GM18511 (cell line): Measurements from ENCODE around the gene ITCH.
"Not testable (repeated sequence)": the region's sequence is repeated elsewhere in the genome, so short reads cannot be mapped to it uniquely, and the experiment has no call there.

Experiments used
- ATAC-seq: cut with Tn5 transposase; IDR thresholded peaks from one replicate; pipeline ENCODE4 v1.9.1; 2021; ENCODE audit warnings: mild to moderate bottlenecking, moderate library complexity; ENCODE audit not compliant: unreplicated experiment

The ITCH gene

DNA sequence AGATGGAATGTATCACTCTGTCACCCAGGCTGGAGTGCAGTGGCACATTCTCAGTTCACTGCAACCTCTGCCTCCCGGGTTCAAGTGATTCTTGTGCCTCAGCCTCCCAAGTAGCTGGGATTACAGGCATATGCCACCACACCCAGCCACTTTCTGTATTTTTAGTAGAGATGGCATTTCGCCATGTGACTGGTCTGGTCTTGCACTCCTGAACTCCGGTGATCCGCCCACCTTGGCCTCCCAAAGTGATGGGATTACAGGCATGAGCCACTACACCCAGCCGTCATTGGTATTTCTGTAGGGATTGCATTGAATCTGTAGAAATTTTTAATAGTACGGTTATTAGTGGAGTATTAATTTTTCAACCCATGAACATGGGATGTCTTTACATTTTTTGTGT is 134.5 kb downstream of the ITCH start:
- ATAC-seq, result not testable (repeated sequence)

DNA sequence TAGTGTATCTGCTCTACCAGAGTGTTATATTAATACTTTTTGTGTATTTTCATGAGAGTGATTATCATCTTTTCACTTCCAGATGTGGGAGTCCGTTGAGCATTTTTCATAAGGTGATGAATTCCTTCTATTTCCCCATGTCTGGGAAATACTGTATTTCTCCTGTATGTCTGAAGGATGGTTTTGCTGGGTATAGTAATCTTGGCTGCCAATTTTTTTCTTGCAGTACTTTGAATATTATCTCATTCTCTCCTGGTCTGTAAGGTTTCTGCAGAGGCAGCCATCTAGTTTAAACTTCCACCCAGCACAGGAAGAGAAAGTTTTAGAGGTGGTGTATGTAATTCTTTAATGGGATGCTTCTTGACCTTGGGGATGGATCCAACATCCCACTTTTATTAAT is 137.8 kb downstream of the ITCH start:
- ATAC-seq, result no peak

DNA sequence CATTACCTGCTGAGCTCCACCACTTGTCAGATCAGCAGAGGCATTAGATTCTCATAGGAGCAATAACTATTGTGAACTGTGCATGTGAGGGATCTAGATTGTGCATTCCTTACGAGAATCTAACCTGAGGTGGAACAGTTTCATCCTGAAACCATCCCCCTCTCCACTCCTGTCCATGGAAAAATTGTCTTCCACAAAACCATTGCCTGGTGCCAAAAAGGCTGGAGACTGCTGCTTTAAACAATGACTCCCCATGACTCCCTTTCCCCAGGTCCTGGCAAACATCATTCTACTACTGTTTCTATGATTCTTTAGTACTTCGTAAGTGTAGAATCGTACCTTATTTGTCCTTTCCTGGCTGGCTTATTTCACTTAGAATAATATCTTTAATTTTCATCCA is 143.4 kb downstream of the ITCH start:
- no peak for ATAC-seq

DNA sequence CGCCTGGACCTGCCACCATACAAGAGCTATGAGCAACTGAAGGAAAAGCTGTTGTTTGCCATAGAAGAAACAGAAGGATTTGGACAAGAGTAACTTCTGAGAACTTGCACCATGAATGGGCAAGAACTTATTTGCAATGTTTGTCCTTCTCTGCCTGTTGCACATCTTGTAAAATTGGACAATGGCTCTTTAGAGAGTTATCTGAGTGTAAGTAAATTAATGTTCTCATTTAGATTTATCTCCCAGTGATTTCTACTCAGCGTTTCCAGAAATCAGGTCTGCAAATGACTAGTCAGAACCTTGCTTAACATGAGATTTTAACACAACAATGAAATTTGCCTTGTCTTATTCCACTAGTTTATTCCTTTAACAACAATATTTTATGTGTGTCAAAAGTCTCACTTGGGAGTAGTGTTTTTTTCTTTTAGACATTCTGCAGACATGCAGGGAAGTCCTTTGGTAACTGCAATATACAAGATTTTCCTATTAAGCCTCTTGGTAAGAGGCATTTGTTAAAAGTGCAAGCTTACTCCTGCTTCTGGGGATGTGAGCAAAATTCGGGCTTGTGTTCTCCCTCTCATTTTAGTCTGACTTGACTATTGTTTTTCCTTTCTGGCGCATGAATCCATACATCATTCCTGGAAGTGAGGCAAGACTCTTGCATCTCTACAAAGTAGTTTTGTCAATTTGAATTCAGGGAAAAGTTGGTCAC is 144.8 kb downstream of the ITCH start:
- no peak for ATAC-seq

DNA sequence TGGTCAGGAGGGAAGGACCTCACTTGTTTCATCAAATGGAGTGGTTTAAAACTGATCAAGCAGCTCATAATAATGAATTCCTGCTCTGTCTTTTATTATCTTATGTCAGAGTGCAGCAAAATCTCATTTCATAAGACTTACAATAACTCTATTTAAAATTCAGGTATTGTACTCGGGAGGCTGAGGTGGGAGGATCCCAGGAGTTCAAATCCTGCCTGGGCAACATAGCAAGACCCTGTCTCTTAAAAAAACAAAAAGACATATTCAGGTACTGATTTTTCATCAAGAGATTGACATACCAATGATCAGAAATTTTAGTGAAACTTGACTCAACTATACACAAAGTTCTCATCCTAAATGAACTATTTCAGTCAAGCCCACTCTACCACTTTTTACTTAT is 147.5 kb downstream of the ITCH start:
- no peak for ATAC-seq

DNA sequence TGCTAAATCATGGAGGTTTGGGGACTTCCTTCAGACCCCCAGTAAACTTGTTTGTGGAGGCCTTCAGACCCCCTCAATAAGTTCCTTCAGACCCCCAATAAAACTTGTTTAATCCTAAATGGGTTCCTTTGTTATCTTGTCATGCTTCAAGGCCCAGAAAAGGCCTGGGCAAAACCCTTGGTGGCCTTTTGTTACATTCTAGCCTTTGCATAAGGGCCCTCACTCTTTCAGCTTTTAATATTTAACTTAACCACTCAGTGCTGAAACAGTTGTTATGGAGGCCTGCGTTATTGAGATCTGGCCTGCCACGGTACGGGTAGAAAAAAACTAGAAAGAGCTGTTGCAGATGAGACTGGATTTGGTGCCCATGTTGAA is 148.8 kb downstream of the ITCH start:
- ATAC-seq, result no peak

DNA sequence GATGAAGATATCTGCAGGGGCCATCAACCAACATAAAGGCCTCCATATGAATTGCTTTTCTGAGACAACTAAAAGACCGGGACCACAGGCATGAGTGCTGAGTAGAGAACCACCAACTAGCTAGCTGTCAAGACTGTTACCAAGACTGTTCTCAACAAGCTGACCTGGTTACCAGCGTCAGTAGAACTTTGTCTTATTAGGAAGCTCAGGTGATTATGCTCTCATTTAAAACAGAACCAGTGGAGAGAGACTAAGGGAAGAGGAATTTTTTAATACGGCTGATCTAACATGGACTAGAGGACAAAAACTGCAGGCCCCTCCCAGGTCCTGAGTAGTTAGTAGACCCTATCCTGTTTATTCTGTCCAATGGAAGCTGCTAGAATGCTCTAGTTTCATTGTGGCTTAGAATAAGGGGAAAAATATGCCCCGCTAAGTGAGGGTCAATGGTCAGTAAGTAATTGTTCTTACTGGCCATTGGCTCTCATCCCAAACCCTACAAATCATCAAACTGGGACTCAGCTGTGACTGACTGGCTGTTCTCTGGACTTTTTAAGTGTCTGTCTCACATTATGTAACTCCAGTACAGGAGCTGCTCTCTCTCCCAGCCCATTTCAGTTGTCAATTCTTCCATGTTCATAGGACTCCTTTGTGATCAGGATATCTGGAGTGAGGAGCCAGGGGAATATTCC is 149.3 kb downstream of the ITCH start:
- ATAC-seq, result no peak

DNA sequence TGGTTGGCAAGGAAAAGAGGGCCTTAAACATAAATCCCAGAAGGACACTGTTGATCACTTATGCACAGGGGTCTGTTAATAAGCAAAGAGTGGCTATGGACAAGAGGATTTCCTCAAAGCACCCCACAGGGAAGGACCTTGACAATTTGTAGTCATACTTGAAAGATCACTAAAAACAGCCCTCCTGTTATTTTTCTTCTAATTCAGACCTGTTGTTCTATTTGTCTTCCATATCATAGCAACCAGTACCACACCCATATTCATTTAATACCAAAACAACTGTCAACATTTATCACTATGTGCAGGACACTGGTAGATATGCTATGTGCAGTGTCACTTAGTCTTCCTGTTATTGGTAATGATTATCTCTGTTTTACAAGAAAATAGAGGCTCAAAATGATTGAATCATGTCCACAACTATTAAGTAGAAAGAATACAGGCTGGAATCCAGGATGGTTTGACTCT is 149.9 kb downstream of the ITCH start:
- no peak for ATAC-seq

DNA sequence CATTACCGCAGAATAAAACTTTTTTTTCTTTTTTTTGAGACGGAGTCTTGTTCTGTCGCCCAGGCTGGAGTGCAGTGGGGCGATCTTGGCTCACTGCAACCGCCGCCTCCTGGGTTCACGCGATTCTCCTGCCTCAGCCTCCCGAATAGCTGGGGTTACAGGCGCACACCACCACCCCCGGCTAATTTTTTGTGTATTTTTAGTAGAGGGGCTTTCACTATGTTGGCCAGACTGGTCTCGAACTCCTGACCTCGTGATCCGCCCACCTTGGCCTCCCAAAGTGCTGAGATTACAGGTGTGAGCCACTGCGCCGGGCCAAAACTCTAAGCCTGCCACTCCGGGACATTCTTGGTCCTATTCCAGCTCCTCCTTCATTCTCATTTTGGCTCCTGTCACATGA is 151.0 kb downstream of the ITCH start:
- not testable (repeated sequence) for ATAC-seq

DNA sequence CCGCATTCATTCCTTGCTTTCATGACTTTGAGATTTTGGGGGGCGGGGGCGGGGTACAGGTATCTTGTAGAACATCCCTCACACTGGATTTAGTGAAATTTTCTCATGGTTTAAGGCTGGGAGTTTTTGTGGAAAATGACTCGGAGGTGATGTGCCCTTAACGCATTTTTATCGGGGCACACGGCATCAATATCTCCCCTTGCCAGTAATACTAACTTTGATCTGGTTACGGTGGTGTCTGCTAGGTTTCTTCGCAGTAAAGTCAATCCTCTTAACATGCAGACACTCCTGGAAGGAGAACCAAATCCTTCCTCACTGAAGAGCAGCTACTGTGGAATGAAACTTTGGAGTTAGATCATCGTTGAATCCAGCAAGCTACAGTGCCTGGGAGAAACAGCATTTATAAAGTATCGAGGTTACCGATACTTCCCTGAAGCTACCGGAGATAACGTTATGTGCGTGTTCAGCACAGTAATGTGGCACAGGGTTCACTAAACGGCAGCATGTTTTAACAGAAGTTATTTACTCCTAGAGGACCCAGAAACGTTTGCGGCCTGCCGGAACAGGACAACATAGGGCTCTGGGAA is 151.9 kb downstream of the ITCH start:
- ATAC-seq, result no peak

DNA sequence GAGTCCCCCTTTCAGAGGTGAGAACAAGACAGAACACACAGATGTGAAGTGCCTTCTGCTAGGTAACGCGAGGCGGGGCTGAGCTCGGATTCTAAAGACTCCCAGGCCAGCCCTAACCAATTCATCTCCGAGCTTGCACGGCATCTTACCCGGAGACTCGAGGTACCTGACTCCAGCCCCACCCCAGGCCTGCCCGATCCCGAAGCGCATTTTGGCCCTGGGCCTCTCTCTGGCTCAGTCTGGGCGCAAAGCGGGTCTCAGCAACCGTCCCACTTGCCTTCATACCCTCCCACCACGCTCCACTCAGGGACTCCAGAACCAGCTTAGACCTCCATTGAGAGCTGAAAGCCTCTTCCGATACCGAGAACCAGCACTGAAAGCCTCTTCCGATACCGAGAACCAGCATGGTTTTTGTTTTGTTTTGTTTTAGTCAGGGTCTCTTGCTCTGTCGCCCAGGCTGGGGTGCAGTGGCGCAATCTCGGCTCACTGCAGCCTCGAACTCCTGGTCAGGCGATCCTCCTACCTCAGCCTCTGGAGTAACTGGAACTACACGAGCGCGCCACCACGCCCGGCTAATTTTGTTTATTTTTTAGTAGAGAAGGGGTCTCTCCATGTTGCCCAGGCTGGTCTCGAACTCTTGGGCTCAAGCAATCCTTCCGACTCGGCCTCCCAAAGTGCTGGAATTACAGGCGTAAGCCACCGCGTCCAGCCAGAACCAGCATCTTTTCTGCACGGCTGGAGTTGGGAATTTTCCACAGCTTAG is 152.6 kb downstream of the ITCH start:
- ATAC-seq, result peak; percentile 63

DNA sequence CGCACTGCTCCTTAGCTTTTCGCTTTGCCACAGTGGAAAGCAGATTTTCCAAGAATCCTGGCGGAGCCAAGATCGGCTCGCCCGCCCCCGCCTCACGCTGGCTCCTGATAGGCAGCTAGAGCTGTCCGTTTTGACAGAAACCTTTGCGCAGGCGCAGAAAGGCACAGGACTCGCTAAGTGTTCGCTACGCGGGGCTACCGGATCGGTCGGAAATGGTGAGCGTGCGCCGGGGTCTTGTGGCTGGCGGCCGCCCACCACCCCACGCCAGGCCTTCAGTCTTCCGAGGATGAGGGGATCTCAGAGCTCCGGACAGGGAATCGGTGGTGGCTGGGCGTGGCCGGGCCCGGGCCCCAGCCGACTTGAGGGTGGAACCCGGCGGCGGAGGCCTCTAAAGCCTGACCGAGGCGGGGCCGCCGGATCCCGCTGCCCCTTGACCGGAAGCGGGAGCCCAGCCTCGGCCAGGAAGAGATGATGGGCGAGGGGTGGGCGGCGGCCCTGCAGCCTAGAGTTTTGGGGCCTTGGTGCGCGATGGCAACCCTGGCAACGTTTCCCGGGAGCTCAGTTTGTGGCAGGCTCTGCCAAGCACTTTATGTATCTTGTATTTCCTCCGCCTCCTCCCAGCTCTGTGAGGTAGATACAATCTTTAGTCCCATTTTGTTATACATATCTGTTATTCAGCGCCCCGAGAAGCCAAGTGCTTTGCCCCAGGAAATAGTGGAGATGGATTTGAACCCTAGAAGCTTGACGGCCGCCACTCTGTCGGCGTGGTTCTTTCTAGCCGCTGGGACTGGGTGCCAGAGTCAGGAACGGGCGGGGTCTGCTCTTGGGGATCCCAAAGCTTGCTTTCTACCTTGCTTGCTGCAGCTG is 153.4 kb downstream of the ITCH start, which contains the start of gene DYNLRB1:
Gene DYNLRB1 (plus strand): TSS at position 176 of the 867 bp plus-strand sequence. CDS start 37 bp downstream, at position 213.
- peak; percentile 75 for ATAC-seq

DNA sequence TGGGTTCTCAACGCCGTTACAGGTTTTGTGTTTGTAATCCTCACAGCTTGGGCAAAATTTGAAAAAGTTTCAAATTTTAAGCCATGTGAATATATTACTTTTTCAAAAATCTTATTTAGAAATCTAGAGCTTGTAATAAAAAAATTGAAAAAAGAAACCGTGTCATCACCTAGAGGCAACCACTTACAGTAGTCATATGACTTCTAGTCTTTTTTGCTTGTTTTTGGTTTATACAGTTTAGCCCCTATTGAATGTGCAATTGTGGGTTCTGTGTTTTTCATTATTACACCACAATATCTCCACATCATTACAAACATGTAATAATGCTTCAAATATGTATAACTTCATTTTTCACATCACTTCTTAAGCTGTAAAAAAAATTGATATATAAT is 154.0 kb downstream of the ITCH start:
- no peak for ATAC-seq

DNA sequence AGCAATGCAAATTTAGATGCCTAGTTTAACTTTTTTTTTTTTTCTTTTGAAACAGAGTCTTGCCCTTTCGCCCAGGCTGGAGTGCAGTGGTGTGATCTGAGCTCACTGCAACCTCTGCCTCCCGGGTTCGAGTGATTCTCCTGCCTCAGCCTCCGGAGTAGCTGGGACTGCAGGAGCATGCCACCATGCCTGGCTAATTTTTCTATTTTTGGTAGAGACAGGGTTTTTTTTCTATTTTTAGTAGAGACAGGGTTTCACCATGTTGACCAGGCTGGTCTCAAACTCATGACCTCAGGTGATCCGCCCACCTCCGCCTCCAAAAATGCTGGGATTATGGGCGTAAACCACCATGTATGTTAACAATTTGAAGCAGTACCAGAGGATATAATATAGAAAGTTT is 155.8 kb downstream of the ITCH start:
- ATAC-seq, result not testable (repeated sequence)

DNA sequence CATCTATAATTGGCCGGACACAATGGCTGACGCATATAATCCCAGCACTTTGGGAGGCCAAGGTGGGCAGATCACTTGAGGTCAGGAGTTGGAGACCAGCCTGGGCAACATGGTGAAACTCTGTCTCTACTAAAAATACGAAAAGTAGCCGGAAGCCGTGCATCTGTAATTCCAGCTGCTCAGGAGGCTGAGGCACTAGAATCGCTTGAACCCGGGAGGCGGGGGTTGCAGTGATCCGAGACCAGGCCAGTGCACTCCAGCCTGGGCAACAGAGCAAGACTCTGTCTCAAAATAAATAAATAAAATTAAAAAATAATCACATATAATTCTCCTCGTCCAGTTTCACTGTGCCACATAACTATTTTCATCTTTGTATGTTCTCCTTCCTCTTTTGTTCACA is 156.8 kb downstream of the ITCH start:
- not testable (repeated sequence) for ATAC-seq

DNA sequence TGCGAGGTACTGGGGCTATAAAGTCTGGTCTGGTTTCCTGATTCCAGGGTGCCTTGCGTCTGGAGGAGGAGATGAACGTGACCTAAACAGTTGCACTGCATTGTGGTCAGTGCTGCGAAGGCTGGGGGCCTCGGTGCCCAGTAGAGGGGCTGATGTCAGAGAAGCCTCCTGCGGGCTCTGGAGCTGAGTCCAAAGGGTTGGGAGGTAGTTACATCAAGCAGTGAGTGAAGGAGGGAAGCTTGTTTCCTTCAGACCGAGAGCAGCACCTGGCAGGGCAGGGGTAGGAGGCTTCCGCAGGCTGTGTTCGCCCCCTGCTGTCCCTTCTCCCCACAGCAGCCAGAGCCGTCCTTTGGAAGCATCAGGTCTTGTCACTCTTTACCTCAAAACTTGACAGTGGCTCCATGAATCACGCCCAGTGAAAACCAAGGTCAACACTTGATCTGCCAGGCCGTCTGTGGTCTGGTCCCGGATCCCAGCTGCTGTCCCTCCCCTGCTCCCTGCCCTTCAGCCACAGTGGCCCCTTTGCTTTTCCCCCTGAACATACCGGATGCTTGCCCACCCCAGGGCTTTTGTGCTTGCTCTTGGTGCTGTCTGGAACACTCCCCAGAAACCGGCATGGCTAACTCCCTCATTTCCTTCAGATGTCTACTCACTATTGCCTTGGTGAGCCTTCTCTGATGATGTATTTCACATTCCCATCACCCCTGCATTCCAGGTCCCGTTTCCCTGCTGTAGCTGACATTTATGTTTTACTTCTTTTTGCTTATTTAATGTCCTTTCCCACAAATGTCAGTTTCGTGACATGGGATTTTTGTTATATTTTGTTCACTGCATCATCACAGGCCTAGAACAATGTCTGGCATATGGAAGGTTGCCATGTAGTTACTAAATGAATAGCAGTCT is 160.1 kb downstream of the ITCH start:
- no peak for ATAC-seq

DNA sequence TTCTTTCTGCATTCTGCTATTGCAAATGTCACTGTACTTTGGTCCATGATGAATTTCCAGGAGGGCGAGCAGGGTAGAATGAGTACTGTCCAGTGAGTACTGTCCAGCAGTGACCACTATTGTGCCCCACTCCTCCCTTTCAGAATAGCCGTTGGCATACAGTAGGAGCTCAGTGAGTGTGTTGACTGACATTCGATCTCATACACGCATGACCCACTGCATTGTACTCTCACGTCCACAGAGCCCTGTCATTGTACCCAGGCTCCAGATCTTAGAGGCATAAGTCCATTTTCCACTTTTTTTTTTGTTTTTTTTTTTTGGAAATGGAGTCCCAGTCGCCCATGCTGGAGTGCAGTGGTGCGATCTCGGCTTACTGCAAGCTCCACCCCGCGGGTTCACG is 161.4 kb downstream of the ITCH start:
- ATAC-seq, result no peak

DNA sequence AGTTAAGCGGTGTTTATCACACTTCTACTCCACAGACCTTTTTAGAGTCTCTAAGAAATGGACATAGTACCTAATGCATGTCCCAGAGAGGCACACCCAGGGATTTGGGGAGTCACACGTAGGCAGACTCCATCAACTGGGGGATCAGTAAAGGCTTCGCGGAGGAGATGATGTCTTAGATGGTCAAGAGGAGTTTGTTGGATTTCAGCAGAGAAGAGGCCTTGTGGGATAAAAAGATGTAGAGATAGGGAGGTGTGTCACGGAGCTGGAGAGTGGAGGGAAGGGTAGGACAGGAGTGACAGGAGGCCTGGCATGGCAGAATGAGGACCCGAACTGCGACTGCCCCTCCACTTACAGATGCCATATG is 162.3 kb downstream of the ITCH start:
- ATAC-seq, result no peak

DNA sequence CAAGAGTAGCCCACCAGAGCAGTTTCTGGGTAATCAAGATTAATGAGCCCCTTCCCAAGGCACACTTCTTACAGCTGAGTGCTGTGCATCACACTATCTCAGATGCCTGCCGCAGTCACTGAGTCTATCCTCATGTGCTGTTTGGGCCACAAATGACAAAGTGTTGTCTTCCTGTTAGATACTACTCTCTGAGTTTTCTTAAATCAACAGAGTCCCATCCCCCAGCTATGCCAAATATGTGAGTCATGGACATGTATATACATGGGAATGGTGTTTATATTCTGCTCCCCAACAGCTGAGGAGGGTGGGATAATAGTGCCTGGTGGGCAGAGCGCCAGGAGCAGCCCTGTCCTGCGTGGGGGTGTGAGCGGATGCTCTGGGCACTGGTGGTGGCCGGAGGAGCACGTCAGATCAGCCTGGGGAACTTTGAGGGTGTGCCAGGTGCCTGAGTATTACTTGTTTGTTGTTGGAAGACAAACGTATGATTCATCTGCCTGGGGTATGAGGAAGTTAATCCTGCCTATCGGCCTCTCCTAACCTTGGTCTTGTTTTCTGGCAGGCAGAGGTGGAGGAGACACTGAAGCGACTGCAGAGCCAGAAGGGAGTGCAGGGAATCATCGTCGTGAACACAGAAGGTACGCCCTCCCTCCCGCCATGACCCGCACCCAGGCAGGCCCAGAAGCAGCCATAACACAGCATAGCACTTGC is 162.8 kb downstream of the ITCH start:
- no peak for ATAC-seq
